ENCODE measurements around the gene PORCN. TPM values are rescaled to one million over a fixed set of nuclear protein-coding genes. Genes with fewer than 3 reads are reported as not detected.

PORCN gene
- total and polyA plus RNA-seq, 2 donors (not counting 3 experiments of a cell fraction or from before 2014, with no cell fraction given): 7.6 to 21.0 TPM

DNA sequence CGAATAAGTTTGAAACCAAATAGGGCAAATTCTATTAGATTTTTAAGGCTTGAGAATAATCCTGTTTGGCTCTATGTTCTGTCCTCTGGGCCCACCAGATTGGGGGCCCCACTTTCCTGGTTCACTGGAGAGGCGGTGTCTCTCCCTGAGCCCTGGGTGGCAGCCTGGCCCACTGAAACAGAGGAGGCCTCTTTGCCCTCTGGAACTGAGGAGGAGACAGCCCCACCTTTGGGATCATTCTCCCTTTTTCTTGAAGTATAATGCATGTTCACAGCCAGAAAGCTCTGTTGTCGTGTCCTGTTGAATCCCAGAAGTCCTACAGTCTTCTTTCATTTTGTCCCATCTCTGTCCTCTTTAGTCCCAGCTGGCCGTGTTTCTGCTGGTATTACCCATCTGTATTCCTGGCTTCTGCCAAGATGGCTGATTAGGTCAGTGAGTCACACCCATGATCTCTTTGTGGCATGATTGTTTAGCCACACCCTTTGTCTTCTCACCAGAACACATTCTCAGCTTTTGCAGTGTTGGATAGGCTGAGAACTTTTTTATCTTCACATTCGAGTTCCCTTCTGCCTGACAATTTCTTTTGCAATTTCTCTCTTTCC, 22.7 kb downstream of the PORCN start:
- intact Hi-C loops (cut with micrococcal nuclease) (no loop called here), dilution Hi-C loops (cut with MboI; ENCODE audit: extremely low pct_ligation_motif_present, low sequenced_read_pairs) (no loop called here)
- Histone ChIP-seq H3K9ac (replicated peaks; ENCODE audit: extremely low read depth, insufficient read depth, low read length) (no peak overlapping the region), H3K9me3 (replicated peaks; ENCODE audit: control insufficient read depth, insufficient read depth, low read length) (no peaks in the 10 kb centered on the region), H3K9me1 (replicated peaks; ENCODE audit: control insufficient read depth, extremely low read depth, insufficient read depth, low read length) (no peaks in the 10 kb centered on the region), H2AFZ (ENCODE audit: low read depth, low read length) (peak overlapping the region; percentile 30), H3K27ac (ENCODE audit: insufficient read depth, low read depth, low read length) (peak overlapping the region; percentile 24), H3K4me1 (ENCODE audit: control insufficient read depth, extremely low read depth, insufficient read depth, low read length) (peaks cover 4% of the 10 kb centered on the region), H3K79me2 (ENCODE audit: control insufficient read depth, insufficient read depth, low read length) (no peaks in the 10 kb centered on the region), H3K4me3 (replicated peaks in 1 of 3; ENCODE audit: insufficient read depth in 1 of 3, low read depth in 1 of 3, low read length in 3 of 3) (no peak overlapping the region), H4K20me1 (replicated peaks; ENCODE audit: control insufficient read depth, extremely low read depth, insufficient read depth, low read length) (no peaks in the 10 kb centered on the region), H3K36me3 (ENCODE audit: control insufficient read depth in 2 of 2, extremely low read depth in 1 of 2, insufficient read depth in 2 of 2, low read length in 2 of 2) (peaks cover 0 to 2% of the 10 kb centered on the region in 2 experiments), H3K27me3 (ENCODE audit: control insufficient read depth in 2 of 2, insufficient read depth in 2 of 2, low read length in 2 of 2) (no peaks in the 10 kb centered on the region), H3K4me2 (ENCODE audit: insufficient read depth, low read length) (no peak overlapping the region)
- CTCF ChIA-PET: interaction anchor here (0.8 kb wide), 1 partner anchor 8 kb away, joined by 3 read pairs; the partner anchor contains the start of gene TBC1D25
- TF ChIP-seq FOS (IDR thresholded peaks at IDR 0.05; ENCODE audit: borderline replicate concordance, insufficient read depth, low read length) (peak; percentile 39), JUN (IDR thresholded peaks at IDR 0.05; ENCODE audit: borderline replicate concordance, insufficient read depth, insufficient read length, low read depth) (no peak)
- TF ChIP-seq, protein P1, sequence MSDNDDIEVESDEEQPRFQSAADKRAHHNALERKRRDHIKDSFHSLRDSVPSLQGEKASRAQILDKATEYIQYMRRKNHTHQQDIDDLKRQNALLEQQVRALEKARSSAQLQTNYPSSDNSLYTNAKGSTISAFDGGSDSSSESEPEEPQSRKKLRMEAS (IDR thresholded peaks at IDR 0.05; ENCODE audit: insufficient read depth, insufficient read length): no peak
- POLR2A ChIA-PET: no interaction called here
- BruUV-seq (replicated peaks): no TSS peak
- DNase-seq (ENCODE audit: low read depth, low spot score) (no peak), FAIRE-seq (peak; percentile 90)

DNA sequence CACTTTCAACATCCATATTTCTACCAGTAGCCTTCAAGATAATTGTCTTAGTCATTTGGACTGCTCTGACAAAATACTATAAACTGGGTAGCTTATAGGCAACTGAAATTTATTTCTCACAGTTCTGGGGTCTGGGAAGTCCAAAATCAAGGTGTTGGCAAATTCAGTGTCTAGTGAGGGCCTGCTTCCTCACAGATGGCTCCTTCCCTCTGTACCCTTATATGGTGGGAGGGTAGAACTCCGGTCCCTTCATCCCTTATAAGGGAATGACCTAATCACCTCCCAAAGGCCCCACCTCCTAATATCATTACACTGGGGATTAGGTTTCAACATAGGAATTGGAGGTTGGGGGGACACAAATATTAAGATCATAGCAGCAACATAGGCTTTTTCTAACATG, 23.4 kb downstream of the PORCN start:
- Histone ChIP-seq H3K9me3 (replicated peaks; ENCODE audit: control insufficient read depth, insufficient read depth, low read length) (no peaks in the 10 kb centered on the region), H3K4me3 (replicated peaks in 1 of 3; ENCODE audit: insufficient read depth in 1 of 3, low read depth in 1 of 3, low read length in 3 of 3) (no peak overlapping the region), H3K9me1 (replicated peaks; ENCODE audit: control insufficient read depth, extremely low read depth, insufficient read depth, low read length) (no peaks in the 10 kb centered on the region), H3K36me3 (ENCODE audit: control insufficient read depth in 2 of 2, extremely low read depth in 1 of 2, insufficient read depth in 2 of 2, low read length in 2 of 2) (peaks cover 0 to under 1% of the 10 kb centered on the region in 2 experiments), H3K9ac (replicated peaks; ENCODE audit: extremely low read depth, insufficient read depth, low read length) (no peak overlapping the region), H3K4me1 (ENCODE audit: control insufficient read depth, extremely low read depth, insufficient read depth, low read length) (peaks cover 4% of the 10 kb centered on the region), H3K79me2 (ENCODE audit: control insufficient read depth, insufficient read depth, low read length) (no peaks in the 10 kb centered on the region), H4K20me1 (replicated peaks; ENCODE audit: control insufficient read depth, extremely low read depth, insufficient read depth, low read length) (no peaks in the 10 kb centered on the region), H3K27me3 (ENCODE audit: control insufficient read depth in 2 of 2, insufficient read depth in 2 of 2, low read length in 2 of 2) (no peaks in the 10 kb centered on the region), H2AFZ (ENCODE audit: low read depth, low read length) (peak overlapping the region; percentile 30), H3K4me2 (ENCODE audit: insufficient read depth, low read length) (no peak overlapping the region), H3K27ac (ENCODE audit: insufficient read depth, low read depth, low read length) (no peak overlapping the region)
- ChIA-PET CTCF (no interaction called here), POLR2A (no interaction called here)
- intact Hi-C loops (cut with micrococcal nuclease) (no loop called here), dilution Hi-C loops (cut with MboI; ENCODE audit: extremely low pct_ligation_motif_present, low sequenced_read_pairs) (no loop called here)
- BruUV-seq (replicated peaks): no TSS peak
- DNase-seq (ENCODE audit: low read depth, low spot score) (no peak), FAIRE-seq (peak; percentile 80)
- no peak for TF ChIP-seq MYC (IDR thresholded peaks at IDR 0.05; ENCODE audit: low read depth, low read length)
- TF ChIP-seq POLR2A (IDR thresholded peaks at IDR 0.05; ENCODE audit: low read depth, low read length): no peak
- no peak for TF ChIP-seq POLR2AphosphoS5 (IDR thresholded peaks at IDR 0.05; ENCODE audit: insufficient read depth, low read depth, low read length)
- no peak for TF ChIP-seq EZH2 (IDR thresholded peaks at IDR 0.05; ENCODE audit: borderline replicate concordance, low read depth, low read length, severe bottlenecking)
- TF ChIP-seq GATA2 (IDR thresholded peaks at IDR 0.05; ENCODE audit: insufficient read depth, insufficient read length, low read depth, low read length): no peak
- TF ChIP-seq JUN (IDR thresholded peaks at IDR 0.05; ENCODE audit: borderline replicate concordance, insufficient read depth, insufficient read length, low read depth): no peak
- TF ChIP-seq, protein P1 (IDR thresholded peaks at IDR 0.05; ENCODE audit: insufficient read depth, insufficient read length): no peak
- TF ChIP-seq, protein P2, sequence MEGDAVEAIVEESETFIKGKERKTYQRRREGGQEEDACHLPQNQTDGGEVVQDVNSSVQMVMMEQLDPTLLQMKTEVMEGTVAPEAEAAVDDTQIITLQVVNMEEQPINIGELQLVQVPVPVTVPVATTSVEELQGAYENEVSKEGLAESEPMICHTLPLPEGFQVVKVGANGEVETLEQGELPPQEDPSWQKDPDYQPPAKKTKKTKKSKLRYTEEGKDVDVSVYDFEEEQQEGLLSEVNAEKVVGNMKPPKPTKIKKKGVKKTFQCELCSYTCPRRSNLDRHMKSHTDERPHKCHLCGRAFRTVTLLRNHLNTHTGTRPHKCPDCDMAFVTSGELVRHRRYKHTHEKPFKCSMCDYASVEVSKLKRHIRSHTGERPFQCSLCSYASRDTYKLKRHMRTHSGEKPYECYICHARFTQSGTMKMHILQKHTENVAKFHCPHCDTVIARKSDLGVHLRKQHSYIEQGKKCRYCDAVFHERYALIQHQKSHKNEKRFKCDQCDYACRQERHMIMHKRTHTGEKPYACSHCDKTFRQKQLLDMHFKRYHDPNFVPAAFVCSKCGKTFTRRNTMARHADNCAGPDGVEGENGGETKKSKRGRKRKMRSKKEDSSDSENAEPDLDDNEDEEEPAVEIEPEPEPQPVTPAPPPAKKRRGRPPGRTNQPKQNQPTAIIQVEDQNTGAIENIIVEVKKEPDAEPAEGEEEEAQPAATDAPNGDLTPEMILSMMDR (IDR thresholded peaks at IDR 0.05; ENCODE audit: extremely low read depth in 1 of 2, insufficient read depth in 1 of 2, low read depth in 1 of 2, low read length in 2 of 2): no peak
- no peak for TF ChIP-seq FOS (IDR thresholded peaks at IDR 0.05; ENCODE audit: borderline replicate concordance, insufficient read depth, low read length)
